Measurements from ENCODE around the gene IQSEC1.
A peak's percentile ranks its signal among the peaks of the same experiment; 100 is the strongest.

Gene IQSEC1

DNA sequence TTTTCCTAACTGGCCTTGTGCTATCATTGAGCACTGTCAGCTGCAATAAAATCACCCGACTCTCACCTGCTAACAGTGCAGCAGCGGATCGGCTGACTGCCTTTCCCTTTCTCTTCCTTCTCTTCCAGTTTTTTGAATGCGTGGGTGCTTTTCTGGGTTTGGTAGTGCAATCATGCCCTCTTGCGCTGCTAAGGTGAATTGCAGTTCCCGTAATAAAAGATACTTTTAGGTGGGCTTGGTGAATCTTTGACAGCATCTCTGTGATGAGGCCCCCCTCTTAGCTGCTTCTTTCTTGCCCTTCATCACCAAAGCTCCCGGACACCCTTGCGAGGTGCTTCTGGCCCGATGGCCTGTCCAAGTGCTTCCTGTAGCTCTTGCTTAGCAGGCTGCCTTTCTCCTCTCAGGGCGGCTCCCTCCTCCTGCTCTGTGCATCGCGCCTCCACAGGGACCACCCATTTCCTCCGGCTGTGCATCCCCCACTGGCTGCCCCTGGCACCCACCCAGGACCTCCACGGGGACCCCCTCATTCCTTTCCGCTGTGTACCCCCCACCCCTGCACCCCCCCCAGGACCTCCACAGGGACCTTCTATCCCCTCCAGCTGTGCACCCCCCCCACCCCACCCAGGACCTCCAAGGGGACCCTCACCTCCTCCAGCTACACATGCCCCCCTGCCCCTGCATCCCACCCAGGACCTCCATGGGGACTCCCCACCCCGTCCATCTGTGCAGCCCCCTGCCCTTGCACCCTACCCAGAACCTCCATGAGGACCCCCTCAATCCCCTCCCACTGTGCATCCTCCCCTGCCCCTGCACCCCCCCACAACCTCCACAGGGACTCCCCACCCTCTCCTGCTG lies 181.0 kb downstream of the IQSEC1 start:
- H3K36me3 ChIP-seq (ENCODE audit: low read length) = no peaks in the 10 kb centered on the region
- H3K9me2 ChIP-seq (replicated peaks; ENCODE audit: insufficient read depth, low read length) = no peaks in the 10 kb centered on the region
- H3F3A ChIP-seq (ENCODE audit: insufficient read depth) = no peaks in the 10 kb centered on the region
- no peak overlapping the region for H2AFZ ChIP-seq (ENCODE audit: low read depth, low read length, severe bottlenecking)
- H3K4me2 ChIP-seq (ENCODE audit: low read depth, low read length, poor library complexity, severe bottlenecking) = no peak overlapping the region
- H3K9ac ChIP-seq (ENCODE audit: low read length) = no peak overlapping the region
- H3K27me3 ChIP-seq (ENCODE audit: low read length) = no peaks in the 10 kb centered on the region
- no peak for TF ChIP-seq EZH2phosphoT487 (conservative IDR thresholded peaks at IDR 0.05; ENCODE audit: low read length)
- TF ChIP-seq, protein P1, sequence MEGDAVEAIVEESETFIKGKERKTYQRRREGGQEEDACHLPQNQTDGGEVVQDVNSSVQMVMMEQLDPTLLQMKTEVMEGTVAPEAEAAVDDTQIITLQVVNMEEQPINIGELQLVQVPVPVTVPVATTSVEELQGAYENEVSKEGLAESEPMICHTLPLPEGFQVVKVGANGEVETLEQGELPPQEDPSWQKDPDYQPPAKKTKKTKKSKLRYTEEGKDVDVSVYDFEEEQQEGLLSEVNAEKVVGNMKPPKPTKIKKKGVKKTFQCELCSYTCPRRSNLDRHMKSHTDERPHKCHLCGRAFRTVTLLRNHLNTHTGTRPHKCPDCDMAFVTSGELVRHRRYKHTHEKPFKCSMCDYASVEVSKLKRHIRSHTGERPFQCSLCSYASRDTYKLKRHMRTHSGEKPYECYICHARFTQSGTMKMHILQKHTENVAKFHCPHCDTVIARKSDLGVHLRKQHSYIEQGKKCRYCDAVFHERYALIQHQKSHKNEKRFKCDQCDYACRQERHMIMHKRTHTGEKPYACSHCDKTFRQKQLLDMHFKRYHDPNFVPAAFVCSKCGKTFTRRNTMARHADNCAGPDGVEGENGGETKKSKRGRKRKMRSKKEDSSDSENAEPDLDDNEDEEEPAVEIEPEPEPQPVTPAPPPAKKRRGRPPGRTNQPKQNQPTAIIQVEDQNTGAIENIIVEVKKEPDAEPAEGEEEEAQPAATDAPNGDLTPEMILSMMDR (IDR thresholded peaks at IDR 0.05; ENCODE audit: insufficient read depth, low read length, poor library complexity, severe bottlenecking) = peak; percentile 83
- no peaks in the 10 kb centered on the region for H3K79me2 ChIP-seq (ENCODE audit: insufficient read depth, low read length)
- no peaks in the 10 kb centered on the region for H3K9me3 ChIP-seq (ENCODE audit: insufficient read depth, low read length)
- H4K20me1 ChIP-seq (ENCODE audit: low read depth, low read length) = no peaks in the 10 kb centered on the region
- H3K27ac ChIP-seq (ENCODE audit: low read depth, low read length) = no peak overlapping the region
- no peak overlapping the region for H3K4me3 ChIP-seq (ENCODE audit: insufficient read depth, low read length, poor library complexity, severe bottlenecking)

DNA sequence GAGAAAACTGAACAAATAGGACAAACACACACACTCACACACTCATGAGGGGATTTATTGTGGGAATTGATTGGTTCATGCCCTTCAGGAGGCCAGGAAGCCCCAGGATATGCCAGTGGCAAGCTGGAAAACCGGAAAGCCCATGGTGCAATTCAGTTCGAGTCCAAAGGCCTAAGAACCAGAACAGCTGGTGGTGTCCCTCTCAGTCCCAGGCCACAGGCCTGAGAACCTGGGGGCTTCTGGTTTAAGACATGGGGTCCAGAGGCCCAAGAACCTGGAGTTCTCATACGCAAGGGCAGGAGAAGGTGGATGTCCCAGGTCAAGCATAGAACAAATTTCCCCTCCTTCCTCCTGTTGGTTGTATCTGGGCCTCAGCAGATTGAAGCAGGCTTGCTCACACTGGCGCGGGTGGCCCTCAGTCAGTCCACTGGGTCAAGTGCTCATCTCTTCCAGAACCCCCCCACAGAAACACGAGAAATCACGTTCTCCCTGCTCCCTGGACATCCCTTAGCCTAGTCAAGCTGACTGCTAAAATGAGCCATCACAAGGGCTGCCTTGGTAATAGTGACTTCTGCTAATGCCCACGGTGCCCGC lies 181.7 kb downstream of the IQSEC1 start:
- Histone ChIP-seq H3K9me3 (ENCODE audit: insufficient read depth, low read length) (no peaks in the 10 kb centered on the region), H3K79me2 (ENCODE audit: insufficient read depth, low read length) (no peaks in the 10 kb centered on the region), H3K4me2 (ENCODE audit: low read depth, low read length, poor library complexity, severe bottlenecking) (no peak overlapping the region), H3K27ac (ENCODE audit: low read depth, low read length) (no peak overlapping the region), H3K36me3 (ENCODE audit: low read length) (no peaks in the 10 kb centered on the region), H3K27me3 (ENCODE audit: low read length) (no peaks in the 10 kb centered on the region), H3K9ac (ENCODE audit: low read length) (no peak overlapping the region), H3K4me3 (ENCODE audit: insufficient read depth, low read length, poor library complexity, severe bottlenecking) (no peak overlapping the region), H3K9me2 (replicated peaks; ENCODE audit: insufficient read depth, low read length) (no peaks in the 10 kb centered on the region), H2AFZ (ENCODE audit: low read depth, low read length, severe bottlenecking) (no peak overlapping the region), H4K20me1 (ENCODE audit: low read depth, low read length) (no peaks in the 10 kb centered on the region), H3F3A (ENCODE audit: insufficient read depth) (no peaks in the 10 kb centered on the region)
- no peak for TF ChIP-seq EZH2phosphoT487 (conservative IDR thresholded peaks at IDR 0.05; ENCODE audit: low read length)
- TF ChIP-seq, protein P1 (IDR thresholded peaks at IDR 0.05; ENCODE audit: insufficient read depth, low read length, poor library complexity, severe bottlenecking) = no peak

DNA sequence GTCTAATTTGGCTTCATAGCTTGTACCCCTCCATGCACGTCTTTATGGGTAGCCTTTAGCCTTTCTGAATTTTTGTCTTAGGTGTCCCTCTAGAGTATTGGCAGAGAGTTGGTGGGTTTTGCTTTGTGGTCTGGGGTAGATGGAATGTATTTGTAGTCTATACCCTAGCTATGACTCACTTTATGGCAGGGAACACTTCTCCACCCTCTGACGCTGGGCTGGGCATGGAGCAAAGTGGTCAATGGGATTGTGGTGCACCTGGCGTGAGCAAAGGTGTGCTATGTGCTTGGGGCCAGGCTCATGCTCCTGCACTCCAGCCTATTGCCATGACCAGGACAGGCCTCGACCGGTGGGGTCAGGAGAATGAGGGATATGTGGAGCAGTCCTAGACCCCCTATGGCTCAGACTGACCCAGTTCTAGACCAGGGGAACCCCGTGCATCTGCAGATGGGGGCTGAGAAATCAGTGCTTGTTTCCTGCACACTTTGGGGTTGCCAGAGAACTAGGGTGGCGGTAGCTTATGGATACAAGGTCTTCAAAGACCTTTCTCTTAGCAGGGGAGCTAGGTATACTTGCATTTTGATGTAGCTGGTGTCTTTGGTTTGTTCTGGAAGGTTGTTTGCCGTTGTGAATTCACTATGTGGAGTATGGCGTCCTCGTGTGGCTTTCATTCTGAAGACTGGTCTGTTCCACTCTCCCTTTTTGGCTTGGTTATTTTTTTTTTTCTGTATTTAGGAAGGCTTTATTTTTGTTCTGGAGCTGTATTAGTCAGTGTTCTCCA lies 182.4 kb downstream of the IQSEC1 start:
- H3K4me3 ChIP-seq (ENCODE audit: insufficient read depth, low read length, poor library complexity, severe bottlenecking) = no peak overlapping the region

More for the DNA sequence above, 182.4 kb downstream of the IQSEC1 start:
- H3K9me3 ChIP-seq (ENCODE audit: insufficient read depth, low read length) = no peaks in the 10 kb centered on the region
- no peak overlapping the region for H3K27ac ChIP-seq (ENCODE audit: low read depth, low read length)
- TF ChIP-seq, protein P1 (IDR thresholded peaks at IDR 0.05; ENCODE audit: insufficient read depth, low read length, poor library complexity, severe bottlenecking) = no peak
- TF ChIP-seq EZH2phosphoT487 (conservative IDR thresholded peaks at IDR 0.05; ENCODE audit: low read length) = no peak
- no peaks in the 10 kb centered on the region for H3K79me2 ChIP-seq (ENCODE audit: insufficient read depth, low read length)
- no peaks in the 10 kb centered on the region for H3K9me2 ChIP-seq (replicated peaks; ENCODE audit: insufficient read depth, low read length)
- no peaks in the 10 kb centered on the region for H3K36me3 ChIP-seq (ENCODE audit: low read length)
- no peak overlapping the region for H2AFZ ChIP-seq (ENCODE audit: low read depth, low read length, severe bottlenecking)
- H3K27me3 ChIP-seq (ENCODE audit: low read length) = no peaks in the 10 kb centered on the region
- no peak overlapping the region for H3K4me2 ChIP-seq (ENCODE audit: low read depth, low read length, poor library complexity, severe bottlenecking)
- no peaks in the 10 kb centered on the region for H3F3A ChIP-seq (ENCODE audit: insufficient read depth)
- no peaks in the 10 kb centered on the region for H4K20me1 ChIP-seq (ENCODE audit: low read depth, low read length)
- no peak overlapping the region for H3K9ac ChIP-seq (ENCODE audit: low read length)
